Hair follicle dermal papilla cell (primary cell): ENCODE results near the gene RAP2B. TPM values are rescaled to one million over a fixed set of nuclear protein-coding genes. Genes with fewer than 3 reads are reported as not detected.

Experiments used
- total RNA-seq: library from RNA; depleted of rRNA; stranded (reverse); fragments of >200 nt; gene quantifications from 2 replicates; pipeline ENCODE4 v1.2.3, GENCODE V29; 2012

Gene RAP2B
- total RNA-seq = 19.9 and 21.4 TPM in 2 replicates

DNA sequence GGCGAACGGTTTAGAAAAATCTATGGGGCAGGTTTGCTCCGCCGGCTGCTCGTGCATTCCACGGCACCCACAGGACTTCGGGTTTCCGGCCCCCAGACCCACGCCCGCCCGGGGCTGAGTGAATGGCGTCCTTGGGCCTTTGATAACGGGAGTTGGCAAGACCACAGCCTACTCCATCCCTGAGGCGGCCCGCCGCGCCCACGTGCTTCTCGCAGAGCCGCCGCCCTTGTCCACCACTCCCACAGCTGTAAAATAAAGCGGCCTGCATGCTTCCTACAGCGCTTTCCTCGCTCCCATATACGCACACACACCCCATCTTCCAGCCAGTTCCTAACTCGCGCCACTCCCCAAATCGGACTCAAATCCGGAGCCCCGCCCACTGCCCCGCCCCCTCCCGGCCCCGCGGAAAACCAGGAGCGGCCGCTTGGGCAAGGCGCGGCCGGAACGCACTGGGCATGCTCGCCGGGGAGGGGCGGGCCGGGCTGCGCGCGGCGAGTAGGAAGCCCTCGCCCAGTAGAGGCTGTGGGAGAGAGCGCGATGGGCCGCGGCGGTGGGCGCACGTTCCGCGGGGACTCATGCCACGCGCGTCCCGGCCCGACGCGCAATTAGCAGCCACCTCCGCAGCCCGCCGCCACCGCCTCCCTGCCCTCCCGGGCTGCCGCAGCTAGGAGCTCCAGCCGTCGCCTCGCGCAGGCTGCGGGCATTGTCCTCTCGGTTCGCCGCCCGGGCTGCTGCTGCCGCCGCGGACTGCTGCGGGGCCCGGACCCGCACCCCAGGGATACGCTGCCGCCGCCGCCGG is at the start of gene RAP2B:
Gene RAP2B (plus strand): TSS at position 513 of the 799 bp plus-strand sequence. CDS start 468 bp downstream, outside the sequence.

